ENCODE measurements around the gene RHOBTB1.
"Not testable (repeated sequence)": the region's sequence is repeated elsewhere in the genome, so short reads cannot be mapped to it uniquely, and the experiment has no call there.

RHOBTB1 gene

GRCh38 chr10:60834401-60834800, 109.6 kb downstream of the RHOBTB1 start:
- H3K27ac ChIP-seq = no peak overlapping the region
- H3K27me3 ChIP-seq = no peaks in the 10 kb centered on the region
- H3K9me3 ChIP-seq (replicated peaks in 1 of 11) = no peaks in the 10 kb centered on the region
- TF ChIP-seq Cebpa-rat (IDR thresholded peaks at IDR 0.05) = no peak
- no peaks in the 10 kb centered on the region for H3K4me1 ChIP-seq
- no peak overlapping the region for H3K4me2 ChIP-seq
- no peaks in the 10 kb centered on the region for H4K20me1 ChIP-seq
- no peak overlapping the region for H3K4me3 ChIP-seq
- no peak overlapping the region for H3K9ac ChIP-seq
- H3K36me3 ChIP-seq = no peaks in the 10 kb centered on the region

DNA sequence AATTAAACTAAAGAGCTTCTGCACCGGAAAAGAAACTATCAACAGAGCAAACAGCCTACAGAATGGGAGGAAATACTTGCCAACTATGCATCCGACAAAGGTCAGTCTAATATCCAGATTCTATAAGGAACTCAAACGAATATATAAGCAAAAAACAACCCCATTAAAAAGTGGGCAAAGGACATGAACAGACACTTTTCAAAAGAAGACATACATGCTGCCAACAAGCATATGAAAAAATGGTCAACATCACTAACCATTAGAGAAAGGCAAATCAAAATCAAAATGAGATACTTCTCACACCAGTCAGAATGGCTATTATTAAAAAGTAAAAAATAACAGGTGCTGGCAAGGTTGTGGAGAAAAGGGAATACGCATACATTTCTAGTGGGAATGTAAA, 111.8 kb downstream of the RHOBTB1 start:
- not testable (repeated sequence) for H3K4me3 ChIP-seq; H3K4me2 ChIP-seq; H3K27ac ChIP-seq; H4K20me1 ChIP-seq; H3K36me3 ChIP-seq; H3K9ac ChIP-seq; H3K27me3 ChIP-seq; H3K9me3 ChIP-seq (replicated peaks in 1 of 11)
- peaks cover 5 to 17% (median 10%) of the 10 kb centered on the region in 10 experiments; a peak in 16 of 20 replicates for H3K4me1 ChIP-seq

- H3K4me3 ChIP-seq = no peak overlapping the region
- H3K9ac ChIP-seq = no peak overlapping the region
- TF ChIP-seq Cebpa-rat (IDR thresholded peaks at IDR 0.05) = no peak
- H3K9me3 ChIP-seq (replicated peaks in 1 of 11) = no peaks in the 10 kb centered on the region
- peaks cover 5 to 17% (median 10%) of the 10 kb centered on the region in 10 experiments; a peak in 16 of 20 replicates for H3K4me1 ChIP-seq
- H3K27ac ChIP-seq = peak overlapping the region in 2 of 11 experiments; percentile 36 to 41; a peak in 5 of 22 replicates
- no peaks in the 10 kb centered on the region for H3K36me3 ChIP-seq
- H3K27me3 ChIP-seq = no peaks in the 10 kb centered on the region
- peak overlapping the region in 10 of 11 experiments; percentile 2 to 85 (median 25); a peak in 12 of 22 replicates for H3K4me2 ChIP-seq
- no peaks in the 10 kb centered on the region for H4K20me1 ChIP-seq
Measured at GRCh38 chr10:60828489-60828852, 115.5 kb downstream of the RHOBTB1 start.

DNA sequence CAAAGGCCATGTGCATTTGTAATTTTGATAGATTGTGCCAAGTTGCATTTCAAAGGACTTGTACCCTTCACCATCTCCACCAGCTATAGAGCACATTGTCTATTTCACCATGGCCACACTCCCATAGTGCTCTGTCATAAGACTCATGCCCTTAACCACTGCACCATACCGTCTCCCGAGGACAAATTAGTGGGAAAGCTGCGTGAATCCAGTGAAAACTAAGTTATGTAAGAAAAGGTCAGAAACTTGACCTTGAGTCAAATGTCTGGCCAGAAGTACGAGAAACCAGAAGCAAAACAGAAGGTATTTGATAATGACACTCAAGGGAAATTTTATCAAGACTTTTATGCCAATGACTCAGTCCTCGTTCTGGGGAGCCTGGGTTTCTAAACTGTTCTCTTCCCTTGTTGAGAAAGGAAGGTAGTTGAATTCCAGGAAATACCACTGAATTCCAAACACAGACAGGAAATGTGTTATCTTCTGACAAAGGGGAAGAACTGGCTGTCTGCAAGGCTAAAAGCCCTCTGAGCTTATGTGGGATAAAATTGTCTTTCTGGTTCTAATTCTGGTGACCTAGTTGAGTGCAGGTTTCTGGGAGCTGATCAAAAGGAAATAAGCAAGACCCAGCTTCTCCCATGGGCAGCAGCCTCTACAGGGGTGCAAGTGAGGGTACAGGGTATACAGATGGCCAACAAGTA, 116.0 kb downstream of the RHOBTB1 start:
- Histone ChIP-seq H3K4me2 (peak overlapping the region in 10 of 11 experiments; percentile 2 to 85 (median 25); a peak in 12 of 22 replicates), H3K27me3 (no peaks in the 10 kb centered on the region), H3K27ac (peak overlapping the region in 3 of 11 experiments; percentile 9 to 41 (median 36); a peak in 6 of 22 replicates), H3K4me3 (no peak overlapping the region), H3K9ac (no peak overlapping the region), H3K9me3 (replicated peaks in 1 of 11) (no peaks in the 10 kb centered on the region), H3K36me3 (no peaks in the 10 kb centered on the region), H3K4me1 (peaks cover 5 to 17% (median 10%) of the 10 kb centered on the region in 10 experiments; a peak in 16 of 20 replicates), H4K20me1 (no peaks in the 10 kb centered on the region)
- TF ChIP-seq Cebpa-rat (IDR thresholded peaks at IDR 0.05) = no peak

DNA sequence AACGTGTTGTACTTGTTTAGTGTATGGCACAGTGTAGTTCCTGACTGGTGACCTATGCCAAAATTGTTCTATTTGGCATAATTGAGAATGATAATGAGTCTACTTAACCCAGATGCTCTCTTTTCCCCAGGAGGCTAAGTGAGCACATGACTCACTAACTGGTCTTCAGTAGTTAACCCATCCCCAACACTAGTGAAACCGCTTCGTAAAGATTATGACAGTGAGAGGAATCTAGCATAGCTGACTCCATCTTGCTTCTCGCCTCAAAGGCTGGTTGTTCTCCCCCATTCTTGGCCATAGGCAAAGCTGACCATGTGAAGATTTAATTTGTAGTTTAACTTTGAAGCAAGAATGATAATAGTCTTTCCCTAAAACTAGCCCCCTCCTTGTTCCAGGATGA, 118.5 kb downstream of the RHOBTB1 start:
- Histone ChIP-seq H3K27me3 (no peaks in the 10 kb centered on the region), H3K4me2 (no peak overlapping the region), H3K9me3 (replicated peaks in 1 of 11) (no peaks in the 10 kb centered on the region), H3K36me3 (no peaks in the 10 kb centered on the region), H4K20me1 (no peaks in the 10 kb centered on the region), H3K4me3 (no peak overlapping the region), H3K27ac (no peak overlapping the region), H3K4me1 (peaks cover 5 to 19% (median 10%) of the 10 kb centered on the region in 10 experiments; a peak in 16 of 20 replicates), H3K9ac (no peak overlapping the region)
- no peak for TF ChIP-seq Cebpa-rat (IDR thresholded peaks at IDR 0.05)

- Histone ChIP-seq H3K27ac (no peak overlapping the region), H3K4me1 (peaks cover 4 to 16% (median 8%) of the 10 kb centered on the region in 10 experiments; a peak in 16 of 20 replicates), H3K9ac (no peak overlapping the region), H3K27me3 (no peaks in the 10 kb centered on the region), H3K36me3 (no peaks in the 10 kb centered on the region), H3K4me2 (no peak overlapping the region), H3K4me3 (no peak overlapping the region), H4K20me1 (no peaks in the 10 kb centered on the region), H3K9me3 (replicated peaks in 1 of 11) (no peaks in the 10 kb centered on the region)
- no peak for TF ChIP-seq Cebpa-rat (IDR thresholded peaks at IDR 0.05)
Measured at GRCh38 chr10:60823324-60823723, 120.7 kb downstream of the RHOBTB1 start.

- H3K4me2 ChIP-seq = no peak overlapping the region
- H4K20me1 ChIP-seq = no peaks in the 10 kb centered on the region
- H3K36me3 ChIP-seq = no peaks in the 10 kb centered on the region
- peaks cover 0 to 16% (median 2%) of the 10 kb centered on the region in 10 experiments; a peak in 16 of 20 replicates for H3K4me1 ChIP-seq
- TF ChIP-seq Cebpa-rat (IDR thresholded peaks at IDR 0.05) = no peak
- H3K4me3 ChIP-seq = no peak overlapping the region
- no peak overlapping the region for H3K9ac ChIP-seq
- H3K9me3 ChIP-seq (replicated peaks in 1 of 11) = no peaks in the 10 kb centered on the region
- H3K27ac ChIP-seq = no peak overlapping the region
- no peaks in the 10 kb centered on the region for H3K27me3 ChIP-seq
Measured at GRCh38 chr10:60822809-60823208, 121.2 kb downstream of the RHOBTB1 start.

DNA sequence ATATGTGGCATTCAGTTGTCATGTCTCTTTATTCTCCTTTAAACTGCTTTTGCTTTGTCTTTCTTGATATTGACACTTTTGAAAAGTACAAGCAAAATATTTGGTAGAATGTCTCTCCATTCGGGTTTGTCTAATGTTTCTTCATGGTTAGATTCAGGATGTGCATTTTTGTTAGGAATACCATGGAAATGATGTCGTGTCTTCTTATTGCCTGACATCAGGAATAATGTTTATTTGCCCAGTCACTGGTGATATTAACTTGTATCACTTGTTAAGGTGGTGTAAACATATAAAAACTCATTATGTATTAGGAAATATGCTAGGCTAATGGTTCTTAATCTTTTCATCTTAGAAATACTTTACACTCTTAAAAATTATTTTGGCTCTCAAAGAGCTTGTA, 122.3 kb downstream of the RHOBTB1 start:
- H3K4me2 ChIP-seq = no peak overlapping the region
- no peaks in the 10 kb centered on the region for H3K9me3 ChIP-seq (replicated peaks in 1 of 11)
- TF ChIP-seq Cebpa-rat (IDR thresholded peaks at IDR 0.05) = no peak
- H3K4me1 ChIP-seq = peaks cover 0 to 22% (median 7%) of the 10 kb centered on the region in 10 experiments; a peak in 14 of 20 replicates
- no peaks in the 10 kb centered on the region for H3K36me3 ChIP-seq
- no peaks in the 10 kb centered on the region for H4K20me1 ChIP-seq
- no peak overlapping the region for H3K4me3 ChIP-seq
- H3K9ac ChIP-seq = no peak overlapping the region
- no peaks in the 10 kb centered on the region for H3K27me3 ChIP-seq
- no peak overlapping the region for H3K27ac ChIP-seq

DNA sequence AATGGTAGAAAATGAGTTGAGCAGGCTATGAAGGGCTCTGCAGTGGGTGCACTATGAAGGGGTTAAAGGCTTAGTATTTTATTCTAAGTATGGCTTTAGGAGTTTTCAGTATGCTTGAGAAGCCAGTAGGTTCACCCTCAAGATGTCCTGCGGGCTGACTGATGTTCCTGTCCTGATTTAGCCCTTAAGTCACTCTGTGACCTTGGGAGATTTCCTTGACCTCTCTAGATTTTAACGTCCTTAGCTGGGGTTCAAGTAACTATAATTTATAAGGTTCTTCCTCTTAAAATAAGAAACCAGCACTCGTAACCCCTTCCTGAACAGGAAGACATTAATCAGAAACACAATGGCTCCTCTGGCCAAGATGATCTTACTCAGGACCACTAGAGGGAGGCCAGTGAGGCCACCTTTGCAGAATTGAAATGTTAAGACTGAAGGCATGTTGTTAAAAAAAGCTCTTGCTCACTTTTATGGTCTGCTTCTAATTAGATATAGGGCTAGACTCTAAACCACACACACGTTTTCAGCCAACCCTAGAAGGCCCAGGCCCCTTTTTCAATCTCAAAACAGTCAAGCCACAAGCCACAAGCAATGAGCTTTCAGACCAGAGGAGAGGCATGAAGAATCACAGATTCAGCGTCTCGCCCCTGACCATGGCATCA, 123.8 kb downstream of the RHOBTB1 start:
- H3K9ac ChIP-seq = no peak overlapping the region
- no peak overlapping the region for H3K4me3 ChIP-seq
- peak overlapping the region in 2 of 11 experiments; percentile 0 to 15; a peak in 1 of 22 replicates for H3K4me2 ChIP-seq
- no peak for TF ChIP-seq Cebpa-rat (IDR thresholded peaks at IDR 0.05)
- no peaks in the 10 kb centered on the region for H4K20me1 ChIP-seq
- no peak overlapping the region for H3K27ac ChIP-seq
- no peaks in the 10 kb centered on the region for H3K36me3 ChIP-seq
- H3K4me1 ChIP-seq = peaks cover 0 to 22% (median 8%) of the 10 kb centered on the region in 10 experiments; a peak in 14 of 20 replicates
- H3K9me3 ChIP-seq (replicated peaks in 1 of 11) = no peaks in the 10 kb centered on the region
- no peaks in the 10 kb centered on the region for H3K27me3 ChIP-seq
